HCT116 (cell line): Measurements from ENCODE around the gene EIF3L.
A peak's percentile ranks its signal among the peaks of the same experiment; 100 is the strongest.

Source experiments
- EZH2 ChIP-seq: fragments of 200-600 bp; sonication (generic); IDR thresholded peaks from 2 replicates; pipeline ENCODE4 v1.6.1; 2017; ENCODE audit warnings: antibody characterized with exemption, mixed run types
- EZH2phosphoT487 ChIP-seq: fragments of 200-600 bp; IDR thresholded peaks from 2 replicates; pipeline ENCODE4 v1.6.1; 2018; ENCODE audit warnings: antibody characterized with exemption, borderline replicate concordance
- POLR2A ChIP-seq: IDR thresholded peaks from 2 replicates; pipeline ENCODE4 v1.7.0; 2011; ENCODE audit warnings: borderline replicate concordance; ENCODE audit not compliant: insufficient read depth, insufficient read length; ENCODE audit errors: extremely low read depth
- POLR2AphosphoS5 ChIP-seq: IDR thresholded peaks from 2 replicates; pipeline ENCODE4 v1.6.1; 2011; ENCODE audit warnings: mild to moderate bottlenecking, low read depth, low read length, moderate library complexity
- TF ChIP-seq, protein P1 (sequence below), 3 experiments: fragments of 200-600 bp in 1 of 3; sonication (generic) in 1 of 3; IDR thresholded peaks in 2 of 3; conservative IDR thresholded peaks in 1 of 3; 2 replicates each; pipeline ENCODE4 v1.5.1; 2012 to 2017; ENCODE audit warnings: low read depth in 2 of 3, low read length in 2 of 3, antibody characterized with exemption in 1 of 3, borderline replicate concordance in 1 of 3, control low read depth in 1 of 3, mild to moderate bottlenecking in 1 of 3, mixed read lengths in 1 of 3, mixed run types in 1 of 3, moderate library complexity in 1 of 3; ENCODE audit not compliant: insufficient read depth in 1 of 3

DNA sequence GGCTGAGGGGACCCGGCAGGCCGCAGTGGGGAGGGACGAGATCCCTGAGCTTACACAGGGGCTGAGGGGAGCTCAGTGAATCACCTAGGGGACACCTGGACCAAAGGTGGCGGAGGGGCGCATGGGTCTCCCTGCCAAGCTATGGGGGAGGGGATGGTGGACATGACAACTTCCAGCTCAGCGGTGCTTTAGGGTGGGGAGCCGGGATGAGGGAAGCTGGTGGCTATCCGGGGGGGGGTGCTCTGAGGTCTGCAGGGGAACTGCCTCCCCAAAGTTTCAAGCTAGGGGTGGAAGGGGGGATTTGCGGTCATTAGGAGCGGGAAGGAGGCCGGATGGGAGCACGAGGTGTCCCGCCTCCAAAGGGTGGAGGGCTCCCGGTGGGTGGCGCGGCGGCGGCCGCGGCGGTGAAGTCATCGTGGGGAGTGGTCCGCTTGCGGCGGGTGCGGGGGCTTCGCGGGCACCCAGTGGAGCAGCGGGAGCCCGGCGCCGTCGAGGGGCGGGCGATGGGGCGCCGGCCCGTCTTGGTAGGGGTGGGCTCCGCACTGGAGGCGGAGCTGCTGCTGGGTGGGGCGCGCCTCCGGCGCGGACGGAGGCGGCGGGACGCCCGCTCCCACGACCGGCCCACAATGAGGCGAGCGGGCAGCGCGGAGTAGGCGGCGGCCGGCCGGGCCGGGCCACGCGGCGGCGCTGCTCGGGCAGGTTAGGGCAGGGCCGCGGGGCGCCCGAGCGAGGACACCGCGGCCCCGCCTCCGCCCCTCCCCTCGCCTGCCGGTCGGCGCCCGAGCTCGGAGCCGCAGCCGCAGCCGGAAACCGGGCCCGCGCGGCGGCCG lies 56.5 kb downstream of the EIF3L start, which contains the start of gene MICALL1:
- no peak for TF ChIP-seq POLR2A
- TF ChIP-seq EZH2 = no peak
- TF ChIP-seq POLR2AphosphoS5 = peak; percentile 63
- no peak for TF ChIP-seq EZH2phosphoT487
- TF ChIP-seq, protein P1, sequence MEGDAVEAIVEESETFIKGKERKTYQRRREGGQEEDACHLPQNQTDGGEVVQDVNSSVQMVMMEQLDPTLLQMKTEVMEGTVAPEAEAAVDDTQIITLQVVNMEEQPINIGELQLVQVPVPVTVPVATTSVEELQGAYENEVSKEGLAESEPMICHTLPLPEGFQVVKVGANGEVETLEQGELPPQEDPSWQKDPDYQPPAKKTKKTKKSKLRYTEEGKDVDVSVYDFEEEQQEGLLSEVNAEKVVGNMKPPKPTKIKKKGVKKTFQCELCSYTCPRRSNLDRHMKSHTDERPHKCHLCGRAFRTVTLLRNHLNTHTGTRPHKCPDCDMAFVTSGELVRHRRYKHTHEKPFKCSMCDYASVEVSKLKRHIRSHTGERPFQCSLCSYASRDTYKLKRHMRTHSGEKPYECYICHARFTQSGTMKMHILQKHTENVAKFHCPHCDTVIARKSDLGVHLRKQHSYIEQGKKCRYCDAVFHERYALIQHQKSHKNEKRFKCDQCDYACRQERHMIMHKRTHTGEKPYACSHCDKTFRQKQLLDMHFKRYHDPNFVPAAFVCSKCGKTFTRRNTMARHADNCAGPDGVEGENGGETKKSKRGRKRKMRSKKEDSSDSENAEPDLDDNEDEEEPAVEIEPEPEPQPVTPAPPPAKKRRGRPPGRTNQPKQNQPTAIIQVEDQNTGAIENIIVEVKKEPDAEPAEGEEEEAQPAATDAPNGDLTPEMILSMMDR (IDR thresholded peaks at IDR 0.05 in 2 of 3, conservative IDR thresholded peaks at IDR 0.05 in 1 of 3; ENCODE audit: borderline replicate concordance in 1 of 3, insufficient read depth in 1 of 3, low read depth in 2 of 3, low read length in 2 of 3) = no peak
